ENCODE measurements around the gene SIPA1. TPM values are rescaled to one million over a fixed set of nuclear protein-coding genes. Genes with fewer than 3 reads are reported as not detected.
"Not testable (repeated sequence)": the region's sequence is repeated elsewhere in the genome, so short reads cannot be mapped to it uniquely, and the experiment has no call there.

Gene SIPA1
- total and polyA plus RNA-seq, 2 donors, result 51.9 to 153 TPM

GRCh38 chr11:65637032-65637557, 806 bp upstream of the SIPA1 start:
- DNase-seq (ENCODE audit: low read depth in 6 of 9, low spot score in 9 of 9), result no peak
- WGBS, result 90% methylated on average over 3 of the region's 3 CpGs
- Histone ChIP-seq H3K27me3 (ENCODE audit: control insufficient read depth in 2 of 2, insufficient read depth in 1 of 2, low read length in 1 of 2) (no peaks in the 10 kb centered on the region), H3K4me3 (ENCODE audit: low read length in 2 of 2) (no peak overlapping the region), H3K27ac (ENCODE audit: low read depth in 1 of 2, low read length in 1 of 2) (no peak overlapping the region), H3K9me3 (ENCODE audit: control insufficient read depth in 2 of 2, insufficient read depth in 1 of 2, low read length in 1 of 2) (peaks cover 0 to 6% of the 10 kb centered on the region in 2 donors), H3K36me3 (ENCODE audit: control insufficient read depth in 2 of 2, insufficient read depth in 2 of 2, low read length in 1 of 2) (peaks cover 52 to 58% of the 10 kb centered on the region in 2 donors), H3K4me1 (ENCODE audit: control insufficient read depth in 2 of 2, insufficient read depth in 2 of 2, low read length in 2 of 2) (peaks cover 28 to 48% of the 10 kb centered on the region in 2 donors)

DNA sequence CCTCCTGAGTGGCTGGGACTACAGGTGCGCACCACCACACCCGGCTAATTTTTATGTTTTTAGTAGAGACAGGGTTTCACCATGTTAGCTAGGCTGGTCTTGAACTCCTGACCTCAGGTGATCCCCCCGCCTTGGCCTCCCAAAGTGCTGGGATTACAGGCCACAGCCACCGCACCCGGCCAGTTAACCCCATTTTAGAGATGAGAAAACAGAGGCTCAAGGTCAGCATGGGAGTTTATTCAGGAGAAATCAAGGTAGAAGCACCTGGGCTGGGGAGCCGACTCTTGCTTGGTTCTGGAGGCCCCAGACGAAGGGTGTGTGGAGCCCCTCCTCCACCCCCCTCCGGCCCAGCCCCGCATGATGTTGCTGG, 1.3 kb downstream of the SIPA1 start:
- peak overlapping the region; percentile 89 to 91 for H3K27ac ChIP-seq (ENCODE audit: low read depth in 1 of 2, low read length in 1 of 2)
- peaks cover 28 to 52% of the 10 kb centered on the region in 2 donors for H3K4me1 ChIP-seq (ENCODE audit: control insufficient read depth in 2 of 2, insufficient read depth in 2 of 2, low read length in 2 of 2)
- not testable (repeated sequence) for DNase-seq (ENCODE audit: low read depth in 6 of 9, low spot score in 9 of 9); H3K27me3 ChIP-seq (ENCODE audit: control insufficient read depth in 2 of 2, insufficient read depth in 1 of 2, low read length in 1 of 2); H3K9me3 ChIP-seq (ENCODE audit: control insufficient read depth in 2 of 2, insufficient read depth in 1 of 2, low read length in 1 of 2)
- H3K4me3 ChIP-seq (ENCODE audit: low read length in 2 of 2), result peak overlapping the region; percentile 53 to 84
- 82% methylated on average over 9 of the region's 9 CpGs for WGBS
- peaks cover 49 to 60% of the 10 kb centered on the region in 2 donors for H3K36me3 ChIP-seq (ENCODE audit: control insufficient read depth in 2 of 2, insufficient read depth in 2 of 2, low read length in 1 of 2)

GRCh38 chr11:65639623-65640482, 2.0 kb downstream of the SIPA1 start:
- H3K4me1 ChIP-seq (ENCODE audit: control insufficient read depth in 2 of 2, insufficient read depth in 2 of 2, low read length in 2 of 2), result peaks cover 28 to 52% of the 10 kb centered on the region in 2 donors
- peaks cover 47 to 59% of the 10 kb centered on the region in 2 donors for H3K36me3 ChIP-seq (ENCODE audit: control insufficient read depth in 2 of 2, insufficient read depth in 2 of 2, low read length in 1 of 2)
- peak overlapping the region; percentile 53 to 55 for H3K4me3 ChIP-seq (ENCODE audit: low read length in 2 of 2)
- peak in 7 of 9 donors; percentile 39 to 89 (median 68) for DNase-seq (ENCODE audit: low read depth in 6 of 9, low spot score in 9 of 9)
- WGBS, result 35% methylated on average over 8 of the region's 8 CpGs
- H3K27me3 ChIP-seq (ENCODE audit: control insufficient read depth in 2 of 2, insufficient read depth in 1 of 2, low read length in 1 of 2), result no peaks in the 10 kb centered on the region
- H3K27ac ChIP-seq (ENCODE audit: low read depth in 1 of 2, low read length in 1 of 2), result peak overlapping the region; percentile 89 to 91
- peaks cover 0 to 6% of the 10 kb centered on the region in 2 donors for H3K9me3 ChIP-seq (ENCODE audit: control insufficient read depth in 2 of 2, insufficient read depth in 1 of 2, low read length in 1 of 2)

- peak overlapping the region; percentile 53 to 55 for H3K4me3 ChIP-seq (ENCODE audit: low read length in 2 of 2)
- peaks cover 0 to 6% of the 10 kb centered on the region in 2 donors for H3K9me3 ChIP-seq (ENCODE audit: control insufficient read depth in 2 of 2, insufficient read depth in 1 of 2, low read length in 1 of 2)
- H3K27ac ChIP-seq (ENCODE audit: low read depth in 1 of 2, low read length in 1 of 2), result peak overlapping the region; percentile 89 to 91
- peaks cover 47 to 59% of the 10 kb centered on the region in 2 donors for H3K36me3 ChIP-seq (ENCODE audit: control insufficient read depth in 2 of 2, insufficient read depth in 2 of 2, low read length in 1 of 2)
- 22% methylated on average over 35 of the region's 35 CpGs for WGBS
- peak in 3 of 9 donors; percentile 53 to 77 (median 65) for DNase-seq (ENCODE audit: low read depth in 6 of 9, low spot score in 9 of 9)
- H3K27me3 ChIP-seq (ENCODE audit: control insufficient read depth in 2 of 2, insufficient read depth in 1 of 2, low read length in 1 of 2), result no peaks in the 10 kb centered on the region
- peaks cover 28 to 52% of the 10 kb centered on the region in 2 donors for H3K4me1 ChIP-seq (ENCODE audit: control insufficient read depth in 2 of 2, insufficient read depth in 2 of 2, low read length in 2 of 2)
Measured at GRCh38 chr11:65640483-65641296, 2.8 kb downstream of the SIPA1 start.

DNA sequence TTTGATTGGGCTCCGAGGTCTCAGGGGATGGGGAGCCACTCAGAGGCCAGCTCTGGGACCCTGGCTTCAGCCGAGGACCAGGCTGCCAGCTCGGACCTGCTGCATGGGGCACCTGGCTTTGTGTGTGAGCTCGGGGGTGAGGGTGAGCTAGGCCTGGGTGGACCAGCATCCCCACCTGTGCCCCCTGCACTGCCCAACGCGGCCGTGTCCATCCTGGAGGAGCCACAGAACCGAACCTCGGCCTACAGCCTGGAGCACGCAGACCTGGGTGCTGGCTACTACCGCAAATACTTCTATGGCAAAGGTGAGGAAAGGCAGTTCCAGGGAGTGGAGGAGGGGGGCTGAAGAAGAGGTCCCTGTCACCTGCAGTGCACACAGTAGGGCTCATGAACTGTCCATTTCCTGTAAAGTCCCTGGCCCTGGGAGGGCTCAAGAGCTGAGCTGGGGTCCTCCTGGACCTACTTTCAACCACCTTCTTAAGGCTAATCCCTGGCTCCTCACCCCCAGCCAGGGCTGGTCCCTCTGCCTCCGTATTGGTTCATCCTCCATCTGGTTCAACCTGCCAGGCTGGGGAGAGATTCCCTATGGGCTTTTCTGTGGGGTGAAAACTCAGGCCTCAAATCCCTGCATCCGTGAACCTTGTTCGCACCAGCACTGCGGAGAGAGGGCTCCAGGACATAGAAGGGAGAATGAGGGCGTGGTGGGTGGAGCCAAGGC, 3.6 kb downstream of the SIPA1 start:
- H3K9me3 ChIP-seq (ENCODE audit: control insufficient read depth in 2 of 2, insufficient read depth in 1 of 2, low read length in 1 of 2), result peaks cover 0 to 6% of the 10 kb centered on the region in 2 donors
- no peak for DNase-seq (ENCODE audit: low read depth in 6 of 9, low spot score in 9 of 9)
- peak overlapping the region; percentile 53 to 55 for H3K4me3 ChIP-seq (ENCODE audit: low read length in 2 of 2)
- H3K27me3 ChIP-seq (ENCODE audit: control insufficient read depth in 2 of 2, insufficient read depth in 1 of 2, low read length in 1 of 2), result no peaks in the 10 kb centered on the region
- peaks cover 28 to 52% of the 10 kb centered on the region in 2 donors for H3K4me1 ChIP-seq (ENCODE audit: control insufficient read depth in 2 of 2, insufficient read depth in 2 of 2, low read length in 2 of 2)
- peaks cover 47 to 58% of the 10 kb centered on the region in 2 donors for H3K36me3 ChIP-seq (ENCODE audit: control insufficient read depth in 2 of 2, insufficient read depth in 2 of 2, low read length in 1 of 2)
- peak overlapping the region; percentile 57 to 89 for H3K27ac ChIP-seq (ENCODE audit: low read depth in 1 of 2, low read length in 1 of 2)
- WGBS, result 67% methylated on average over 16 of the region's 16 CpGs

DNA sequence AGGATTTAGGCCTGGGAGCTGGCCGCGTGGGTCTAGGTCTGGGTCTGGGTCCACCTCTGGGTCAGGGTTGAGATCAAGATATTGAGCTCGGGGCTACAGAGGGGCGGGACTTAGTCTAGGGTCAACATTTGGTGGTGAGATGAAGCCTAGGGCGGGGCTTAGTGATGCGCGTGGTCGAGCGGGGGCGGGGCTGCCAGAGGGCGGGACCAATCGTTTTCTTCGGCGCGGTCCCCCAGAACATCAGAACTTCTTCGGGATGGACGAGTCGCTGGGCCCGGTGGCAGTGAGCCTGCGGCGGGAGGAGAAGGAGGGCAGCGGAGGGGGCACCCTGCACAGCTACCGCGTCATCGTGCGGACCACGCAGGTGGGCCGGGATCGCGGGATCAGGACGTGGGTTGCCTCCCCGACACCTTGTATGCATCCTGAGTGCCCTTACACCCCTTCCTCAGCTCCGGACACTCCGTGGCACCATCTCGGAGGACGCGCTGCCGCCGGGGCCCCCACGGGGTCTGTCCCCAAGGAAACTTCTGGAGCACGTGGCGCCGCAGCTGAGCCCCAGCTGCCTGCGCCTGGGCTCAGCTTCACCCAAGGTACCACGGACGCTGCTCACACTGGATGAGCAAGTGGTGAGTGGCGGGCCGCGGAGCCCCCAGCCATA, 4.2 kb downstream of the SIPA1 start:
- Histone ChIP-seq H3K36me3 (ENCODE audit: control insufficient read depth in 2 of 2, insufficient read depth in 2 of 2, low read length in 1 of 2) (peaks cover 47 to 52% of the 10 kb centered on the region in 2 donors), H3K27me3 (ENCODE audit: control insufficient read depth in 2 of 2, insufficient read depth in 1 of 2, low read length in 1 of 2) (no peaks in the 10 kb centered on the region), H3K9me3 (ENCODE audit: control insufficient read depth in 2 of 2, insufficient read depth in 1 of 2, low read length in 1 of 2) (peaks cover 0 to 6% of the 10 kb centered on the region in 2 donors), H3K27ac (ENCODE audit: low read depth in 1 of 2, low read length in 1 of 2) (no peak overlapping the region), H3K4me3 (ENCODE audit: low read length in 2 of 2) (no peak overlapping the region), H3K4me1 (ENCODE audit: control insufficient read depth in 2 of 2, insufficient read depth in 2 of 2, low read length in 2 of 2) (peaks cover 28 to 52% of the 10 kb centered on the region in 2 donors)
- 73% methylated on average over 49 of the region's 49 CpGs for WGBS
- no peak for DNase-seq (ENCODE audit: low read depth in 6 of 9, low spot score in 9 of 9)

DNA sequence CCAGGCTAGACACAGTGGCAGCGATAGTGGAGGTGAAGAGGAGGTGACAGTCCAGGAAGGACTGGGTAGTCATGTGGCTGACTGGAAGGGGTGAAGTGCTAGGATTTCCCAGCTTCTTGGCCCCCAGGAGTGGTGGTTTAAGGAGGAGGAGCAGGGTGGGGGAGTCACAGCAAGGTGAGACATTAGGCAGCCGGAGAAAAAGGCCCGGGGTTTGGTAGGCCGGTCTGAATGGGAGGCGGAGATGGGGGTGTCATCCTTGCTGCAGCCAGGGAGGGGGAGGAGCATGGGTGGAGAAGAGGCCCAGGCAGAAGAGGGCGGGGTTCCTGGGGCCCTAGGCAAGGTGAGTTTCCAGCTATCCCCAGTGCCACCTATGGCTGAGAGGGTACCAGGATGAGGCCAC, 6.1 kb downstream of the SIPA1 start:
- Histone ChIP-seq H3K27ac (ENCODE audit: low read depth in 1 of 2, low read length in 1 of 2) (no peak overlapping the region), H3K9me3 (ENCODE audit: control insufficient read depth in 2 of 2, insufficient read depth in 1 of 2, low read length in 1 of 2) (peaks cover 0 to 6% of the 10 kb centered on the region in 2 donors), H3K36me3 (ENCODE audit: control insufficient read depth in 2 of 2, insufficient read depth in 2 of 2, low read length in 1 of 2) (peaks cover 57 to 58% of the 10 kb centered on the region in 2 donors), H3K4me3 (ENCODE audit: low read length in 2 of 2) (no peak overlapping the region), H3K4me1 (ENCODE audit: control insufficient read depth in 2 of 2, insufficient read depth in 2 of 2, low read length in 2 of 2) (peaks cover 23 to 39% of the 10 kb centered on the region in 2 donors), H3K27me3 (ENCODE audit: control insufficient read depth in 2 of 2, insufficient read depth in 1 of 2, low read length in 1 of 2) (no peaks in the 10 kb centered on the region)
- DNase-seq (ENCODE audit: low read depth in 6 of 9, low spot score in 9 of 9), result no peak
- 90% methylated on average over 6 of the region's 6 CpGs for WGBS

GRCh38 chr11:65644837-65645236, 6.9 kb downstream of the SIPA1 start:
- Histone ChIP-seq H3K4me3 (ENCODE audit: low read length in 2 of 2) (no peak overlapping the region), H3K36me3 (ENCODE audit: control insufficient read depth in 2 of 2, insufficient read depth in 2 of 2, low read length in 1 of 2) (peaks cover 66% of the 10 kb centered on the region in 2 donors), H3K9me3 (ENCODE audit: control insufficient read depth in 2 of 2, insufficient read depth in 1 of 2, low read length in 1 of 2) (peaks cover 0 to 6% of the 10 kb centered on the region in 2 donors), H3K4me1 (ENCODE audit: control insufficient read depth in 2 of 2, insufficient read depth in 2 of 2, low read length in 2 of 2) (peaks cover 21 to 31% of the 10 kb centered on the region in 2 donors), H3K27me3 (ENCODE audit: control insufficient read depth in 2 of 2, insufficient read depth in 1 of 2, low read length in 1 of 2) (no peaks in the 10 kb centered on the region), H3K27ac (ENCODE audit: low read depth in 1 of 2, low read length in 1 of 2) (no peak overlapping the region)
- DNase-seq (ENCODE audit: low read depth in 6 of 9, low spot score in 9 of 9), result no peak
- WGBS, result 94% methylated on average over 11 of the region's 11 CpGs
